C1 segment of cervical spinal cord (tissue), 14 donors: ENCODE data around the gene MYL6.
A peak's percentile ranks its signal among the peaks of the same experiment; 100 is the strongest.

ENCODE experiments used
- DNase-seq, 14 donors: peaks; one replicate each; lab custom pipeline; 2025; lab: John Stamatoyannopoulos, UW

MYL6 gene

GRCh38 chr12:56129206-56129941 lies 28.8 kb upstream of the MYL6 start:
- DNase-seq: peak in 9 of 14 donors; percentile 10 to 44 (median 33)

GRCh38 chr12:56129942-56130495 lies 28.1 kb upstream of the MYL6 start:
- DNase-seq: no peak

- DNase-seq: no peak
Observed at GRCh38 chr12:56130876-56131275, 27.3 kb upstream of the MYL6 start.

- no peak for DNase-seq
Observed at GRCh38 chr12:56134897-56135296, 23.3 kb upstream of the MYL6 start.

GRCh38 chr12:56137853-56138571 lies 20.1 kb upstream of the MYL6 start:
- DNase-seq: no peak

GRCh38 chr12:56141946-56142784 lies 16.0 kb upstream of the MYL6 start:
- no peak for DNase-seq

- no peak for DNase-seq
Observed at GRCh38 chr12:56143217-56143616, 14.9 kb upstream of the MYL6 start.

- no peak for DNase-seq
Observed at GRCh38 chr12:56143870-56144269, 14.3 kb upstream of the MYL6 start.

GRCh38 chr12:56145217-56145616 lies 12.9 kb upstream of the MYL6 start:
- no peak for DNase-seq

- DNase-seq: no peak
Observed at GRCh38 chr12:56146492-56147460, 11.4 kb upstream of the MYL6 start.

- no peak for DNase-seq
Observed at GRCh38 chr12:56150563-56150962, 7.6 kb upstream of the MYL6 start.

GRCh38 chr12:56151672-56152131 lies 6.5 kb upstream of the MYL6 start:
- peak in 4 of 14 donors; percentile 46 to 69 (median 56) for DNase-seq

GRCh38 chr12:56152132-56152755 lies 5.9 kb upstream of the MYL6 start, which contains the start of gene MYL6B:
Gene MYL6B (plus strand): TSS chr12:56152587. CDS start chr12:56153919, 1,332 bp downstream.
- DNase-seq: peak; percentile 37 to 91 (median 83)

- DNase-seq: no peak
Observed at GRCh38 chr12:56152756-56153677, 5.1 kb upstream of the MYL6 start.

GRCh38 chr12:56153678-56154065 lies 4.5 kb upstream of the MYL6 start:
- DNase-seq: no peak

- no peak for DNase-seq
Observed at GRCh38 chr12:56154246-56154771, 3.9 kb upstream of the MYL6 start.

GRCh38 chr12:56154818-56155217 lies 3.3 kb upstream of the MYL6 start:
- DNase-seq: no peak

- no peak for DNase-seq
Observed at GRCh38 chr12:56155256-56155845, 2.8 kb upstream of the MYL6 start.
